Glomerular visceral epithelial cell (primary cell): ENCODE measurements around the gene HSPA4.

Experiments used
- DNase-seq: peaks from one replicate; pipeline ENCODE4 v3.0.0-alpha.2; 2016; ENCODE audit errors: extremely low spot score

The HSPA4 gene

DNA sequence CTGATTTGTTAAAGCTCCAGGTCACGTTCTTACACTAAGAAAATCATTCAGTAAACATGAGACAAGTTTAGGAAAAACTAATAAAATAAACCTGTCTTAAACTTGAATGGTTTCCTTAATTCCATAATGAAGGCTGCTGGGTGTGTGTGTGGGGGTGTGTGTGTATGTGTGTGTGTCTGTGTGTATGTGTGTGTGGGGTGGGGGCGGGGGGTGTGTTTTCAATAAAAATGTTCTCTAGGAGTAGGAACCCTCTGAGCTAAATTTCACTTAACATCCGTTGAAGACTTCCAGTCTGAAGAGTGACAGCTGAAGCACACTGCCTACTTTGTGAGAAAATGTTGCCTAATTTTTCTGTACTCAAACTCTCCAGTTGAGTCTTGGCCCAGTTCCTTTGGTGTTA lies 54.5 kb downstream of the HSPA4 start:
- DNase-seq: no peak

DNA sequence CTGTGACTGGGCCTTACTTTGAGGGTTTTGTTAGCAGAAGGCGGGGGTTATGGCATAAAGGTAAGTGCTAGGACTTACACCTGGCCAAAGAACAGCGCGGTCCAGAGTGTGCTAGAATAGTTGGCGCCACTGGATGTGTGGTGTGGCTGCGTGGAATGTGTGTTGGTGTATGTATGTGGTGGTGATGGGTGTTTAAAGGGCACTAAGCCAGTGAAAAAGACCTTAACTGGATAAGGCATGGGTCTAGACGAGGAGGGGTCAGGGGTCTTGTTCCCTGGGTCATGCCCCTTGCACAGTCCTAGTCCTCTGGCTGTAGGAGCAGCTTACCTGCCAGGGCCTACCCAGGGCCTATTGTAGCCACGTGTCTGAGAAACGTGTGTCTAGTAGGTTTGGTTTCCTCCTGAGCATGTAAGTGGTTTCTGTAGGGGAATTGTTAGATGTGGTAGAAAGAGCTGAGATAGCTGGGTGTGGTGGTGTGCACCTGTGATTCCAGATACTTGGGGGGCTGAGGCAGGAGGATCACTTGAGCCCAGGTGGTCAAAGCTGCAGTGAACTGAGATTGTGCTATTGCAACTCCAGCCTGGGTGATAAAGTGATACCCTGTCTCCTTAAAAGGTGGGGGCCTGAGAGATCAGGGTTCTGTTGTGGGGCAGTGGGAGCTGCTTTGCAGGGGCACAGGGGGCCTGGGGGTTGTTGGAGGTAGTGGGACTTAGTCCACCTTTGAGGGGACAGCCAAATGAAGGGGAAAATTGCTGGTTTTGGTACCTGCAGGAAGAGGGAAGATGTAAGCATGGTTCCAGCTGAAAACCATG lies 55.2 kb downstream of the HSPA4 start:
- no peak for DNase-seq

GRCh38 chr5:133108481-133108921 lies 56.7 kb downstream of the HSPA4 start:
- no peak for DNase-seq

GRCh38 chr5:133109655-133110483 lies 58.1 kb downstream of the HSPA4 start:
- no peak for DNase-seq

DNA sequence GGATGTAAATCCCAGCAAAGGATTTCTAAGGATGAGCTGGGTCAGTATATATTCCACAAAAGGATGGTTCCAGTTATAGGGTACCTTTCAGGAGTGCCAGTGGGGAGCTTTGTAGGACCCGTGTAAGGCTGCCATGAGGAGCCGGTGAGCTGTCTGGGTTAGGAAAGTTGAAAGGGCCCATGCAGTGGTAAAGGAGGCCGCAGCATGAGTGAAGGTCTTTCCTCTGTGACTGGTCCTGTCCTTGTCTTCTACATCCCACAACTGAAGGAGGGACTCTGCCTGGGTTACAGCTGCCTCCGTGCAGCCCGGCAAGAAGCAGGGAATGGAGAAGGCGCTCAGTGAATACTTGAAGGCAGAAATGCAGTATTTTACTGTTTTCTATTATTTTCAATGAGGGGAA lies 58.9 kb downstream of the HSPA4 start:
- no peak for DNase-seq

- DNase-seq: peak; percentile 82
Measured at GRCh38 chr5:133111299-133111698, 59.5 kb downstream of the HSPA4 start.

GRCh38 chr5:133112026-133112660 lies 60.3 kb downstream of the HSPA4 start:
- DNase-seq: no peak

- DNase-seq: peak; percentile 20
Measured at GRCh38 chr5:133113331-133114061, 61.7 kb downstream of the HSPA4 start.

GRCh38 chr5:133114166-133114932 lies 62.5 kb downstream of the HSPA4 start:
- no peak for DNase-seq

DNA sequence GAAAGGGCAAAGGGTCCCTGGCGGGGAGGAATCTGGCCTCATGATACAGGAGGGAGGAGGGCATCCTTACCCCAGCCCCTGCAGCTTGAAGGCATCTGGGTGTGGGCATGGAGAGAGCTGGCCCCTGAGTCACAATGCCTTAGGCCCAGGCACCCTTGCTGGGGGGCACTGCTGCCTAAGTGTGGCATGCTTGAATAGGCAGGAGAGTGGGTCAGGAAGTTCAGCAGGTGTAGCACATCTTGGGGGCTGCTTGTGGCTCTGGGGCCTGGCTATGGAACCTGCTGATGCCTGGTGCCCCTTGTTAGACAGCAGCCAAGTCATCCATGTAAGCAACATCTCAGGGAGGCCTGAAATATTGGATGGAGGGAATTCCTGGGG lies 63.1 kb downstream of the HSPA4 start:
- DNase-seq: no peak

GRCh38 chr5:133116601-133117000 lies 64.8 kb downstream of the HSPA4 start:
- DNase-seq: no peak

- no peak for DNase-seq
Measured at GRCh38 chr5:133117166-133117911, 65.5 kb downstream of the HSPA4 start.

- no peak for DNase-seq
Measured at GRCh38 chr5:133117912-133118445, 66.2 kb downstream of the HSPA4 start.

DNA sequence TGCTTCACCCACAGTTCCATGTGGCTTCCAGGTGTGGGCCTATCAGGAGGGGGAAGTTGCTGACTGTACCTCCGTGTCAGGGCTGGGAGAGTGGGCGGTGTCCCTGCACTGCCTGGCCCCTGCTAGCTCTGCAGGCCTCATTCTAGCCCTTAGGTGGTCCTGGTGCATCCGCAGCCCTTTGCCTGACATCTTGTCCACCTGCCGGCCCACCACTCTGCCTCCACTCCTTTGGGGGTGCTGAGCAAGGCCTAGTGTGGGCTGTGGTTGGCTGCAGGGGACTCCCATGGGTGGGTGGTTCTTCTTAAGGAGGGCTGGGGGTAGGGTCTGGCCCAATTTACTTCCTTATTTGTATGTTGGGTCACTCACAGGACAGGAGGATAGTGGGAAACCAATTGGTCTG lies 66.9 kb downstream of the HSPA4 start:
- no peak for DNase-seq

GRCh38 chr5:133119233-133119711 lies 67.5 kb downstream of the HSPA4 start:
- no peak for DNase-seq

- DNase-seq: no peak
Measured at GRCh38 chr5:133120156-133120750, 68.4 kb downstream of the HSPA4 start.

GRCh38 chr5:133121080-133121479 lies 69.3 kb downstream of the HSPA4 start:
- DNase-seq: no peak

DNA sequence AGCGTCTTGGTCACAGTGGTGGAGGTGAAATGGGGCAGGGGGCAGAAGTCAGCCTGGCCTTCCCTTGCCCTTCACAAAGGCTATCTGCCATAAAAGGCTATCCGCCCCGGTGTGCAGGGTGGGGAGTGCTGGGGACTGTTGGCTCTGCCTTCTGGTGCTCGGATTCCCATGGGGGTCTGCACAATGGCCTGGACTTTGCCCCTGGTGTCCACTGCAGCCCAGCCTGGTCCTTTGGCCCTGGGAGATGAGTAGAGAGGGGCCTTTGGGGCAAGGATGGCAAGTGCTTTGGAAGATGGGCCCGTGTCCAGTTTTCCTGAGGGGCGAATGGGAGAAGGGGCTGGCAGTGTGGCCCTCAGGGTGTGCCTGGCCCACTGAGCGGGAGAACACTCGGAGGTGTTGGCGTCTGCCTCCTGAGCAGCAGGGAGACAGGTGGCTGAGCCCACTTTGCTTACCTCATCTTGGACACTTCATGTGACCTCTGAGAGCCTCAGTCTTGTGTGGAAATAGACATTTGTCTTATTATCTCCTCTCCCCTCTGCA lies 69.9 kb downstream of the HSPA4 start:
- no peak for DNase-seq

DNA sequence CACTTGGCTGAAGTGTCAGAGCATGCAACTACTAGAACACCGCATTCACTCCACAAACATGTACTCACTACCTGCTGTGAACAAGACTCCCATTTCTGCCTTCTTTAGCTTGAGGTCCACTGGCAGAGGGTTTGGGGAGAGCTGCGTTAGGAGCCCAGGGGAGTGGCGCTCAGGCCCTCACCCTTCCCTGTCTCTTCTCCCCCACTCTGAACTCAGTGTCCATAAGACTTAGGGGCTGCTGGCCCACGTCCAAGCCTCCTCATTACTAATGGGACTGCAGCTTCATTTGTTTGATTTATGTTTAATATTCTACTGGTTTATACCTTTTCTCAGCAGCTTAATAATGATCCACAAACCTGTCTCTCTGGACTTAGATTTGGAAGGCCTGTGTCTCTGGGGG lies 70.9 kb downstream of the HSPA4 start:
- DNase-seq: no peak
